Measurements from ENCODE around the gene SPACA6. TPM values are rescaled to one million over a fixed set of nuclear protein-coding genes. Genes with fewer than 3 reads are reported as not detected.

SPACA6 gene
- total and polyA plus RNA-seq, 10 of the 15 experiments (the other 5 are each of a cell fraction or from before 2014, with no cell fraction given), result 0.31 to 6.5 (median 1.7) TPM

GRCh38 chr19:51664997-51665396 is 28.1 kb upstream of the SPACA6 start:
- FAIRE-seq (no peak), DNase-seq (ENCODE audit: low read depth, low spot score) (no peak), ATAC-seq (no peak)
- ChIA-PET RAD21 (ENCODE audit: unreplicated experiment) (no interaction called here), SMC1A (ENCODE audit: uncharacterized antibody, unreplicated experiment) (no interaction called here), CTCF (no interaction called here), POLR2A (no interaction called here)
- no peaks in the 10 kb centered on the region for H3K36me3 ChIP-seq (ENCODE audit: control insufficient read depth in 2 of 2, insufficient read depth in 2 of 2, low read length in 1 of 2)
- no peak overlapping the region for H3K4me3 ChIP-seq
- in situ Hi-C loops (cut with MboI) (loop anchor here (5.0 kb wide), 1 partner anchor 328 kb away; no protein-coding TSS in a partner anchor), intact Hi-C loops (cut with micrococcal nuclease; ENCODE audit: unreplicated experiment) (no loop called here)
- H3K79me2 ChIP-seq (ENCODE audit: control insufficient read depth, insufficient read depth, low read length), result no peaks in the 10 kb centered on the region
- H3K27ac ChIP-seq (ENCODE audit: control insufficient read depth, insufficient read depth), result no peak overlapping the region
- H3K9me3 ChIP-seq (replicated peaks; ENCODE audit: control insufficient read depth, insufficient read depth, low read length), result no peaks in the 10 kb centered on the region
- no peaks in the 10 kb centered on the region for H3K4me1 ChIP-seq (ENCODE audit: control insufficient read depth, insufficient read depth, low read length)
- H3K27me3 ChIP-seq (replicated peaks in 1 of 2; ENCODE audit: control insufficient read depth in 2 of 2, insufficient read depth in 2 of 2, low read length in 1 of 2), result no peaks in the 10 kb centered on the region
- 15% methylated on average over 3 of the region's 3 CpGs for WGBS (ENCODE audit: insufficient coverage, insufficient replicate concordance, low lambda C conversion rate, missing lambda C conversion rate)
- no peak for TF ChIP-seq NBN (IDR thresholded peaks at IDR 0.05)
- no peak for TF ChIP-seq SREBF2 (IDR thresholded peaks at IDR 0.05; ENCODE audit: low read length)
- no peak for TF ChIP-seq SMC3 (IDR thresholded peaks at IDR 0.05; ENCODE audit: borderline replicate concordance, low read length)
- no peak for TF ChIP-seq YY1 (IDR thresholded peaks at IDR 0.05; ENCODE audit: low read depth, low read length)
- no peak for TF ChIP-seq KAT2A (conservative IDR thresholded peaks at IDR 0.05; ENCODE audit: control insufficient read depth, low read depth, low read length)
- TF ChIP-seq CTCF (IDR thresholded peaks at IDR 0.05 in 2 of 3, conservative IDR thresholded peaks at IDR 0.05 in 1 of 3; ENCODE audit: control insufficient read depth in 2 of 3, extremely low read depth in 1 of 3, insufficient read depth in 1 of 3, low read depth in 3 of 3, low read length in 3 of 3), result peak in 1 of 3 experiments; percentile 21; a peak in 1 of 6 replicates
- no peak for TF ChIP-seq KDM1A (IDR thresholded peaks at IDR 0.05; ENCODE audit: borderline replicate concordance)
- TF ChIP-seq NFYA (IDR thresholded peaks at IDR 0.05; ENCODE audit: borderline replicate concordance, low read depth, low read length), result no peak
- TF ChIP-seq MTA2 (IDR thresholded peaks at IDR 0.05; ENCODE audit: low read depth), result no peak
- no peak overlapping the region for H3K4me2 ChIP-seq (ENCODE audit: control insufficient read depth, insufficient read depth)
- no peak overlapping the region for H2AFZ ChIP-seq (ENCODE audit: control insufficient read depth, low read depth, low read length)
- no peak overlapping the region for H3K9ac ChIP-seq (ENCODE audit: control insufficient read depth, insufficient read depth, low read length)
- no peaks in the 10 kb centered on the region for H4K20me1 ChIP-seq (ENCODE audit: control insufficient read depth, insufficient read depth)
- BruUV-seq (replicated peaks), result no TSS peak

Data from GM12878 (cell line).